KOPT-K1 (cell line): ENCODE measurements around the gene SCRT2.
"Not testable (repeated sequence)": the region's sequence is repeated elsewhere in the genome, so short reads cannot be mapped to it uniquely, and the experiment has no call there.

Source experiments
- H3K27ac ChIP-seq: fragments of 200-600 bp; sonication (generic); 2 replicates; pipeline ENCODE4 v1.5.1; 2016; ENCODE audit warnings: antibody characterized with exemption, mild to moderate bottlenecking, low read depth, low read length; ENCODE audit not compliant: poor library complexity, severe bottlenecking
- H3K36me3 ChIP-seq: fragments of 200-600 bp; sonication (generic); 2 replicates; pipeline ENCODE4 v1.5.1; 2017; ENCODE audit warnings: antibody characterized with exemption, mild to moderate bottlenecking, low read length, moderate library complexity; ENCODE audit not compliant: insufficient read depth
- H3K9me3 ChIP-seq: fragments of 200-600 bp; sonication (generic); 2 replicates; pipeline ENCODE4 v1.5.1; 2017; ENCODE audit warnings: antibody characterized with exemption, low read length, mild to moderate bottlenecking; ENCODE audit not compliant: insufficient read depth, poor library complexity, severe bottlenecking

Gene SCRT2

GRCh38 chr20:708956-709355 is 33.4 kb upstream of the SCRT2 start:
- no peak overlapping the region for H3K27ac ChIP-seq
- no peaks in the 10 kb centered on the region for H3K36me3 ChIP-seq
- peaks cover 21% of the 10 kb centered on the region for H3K9me3 ChIP-seq

DNA sequence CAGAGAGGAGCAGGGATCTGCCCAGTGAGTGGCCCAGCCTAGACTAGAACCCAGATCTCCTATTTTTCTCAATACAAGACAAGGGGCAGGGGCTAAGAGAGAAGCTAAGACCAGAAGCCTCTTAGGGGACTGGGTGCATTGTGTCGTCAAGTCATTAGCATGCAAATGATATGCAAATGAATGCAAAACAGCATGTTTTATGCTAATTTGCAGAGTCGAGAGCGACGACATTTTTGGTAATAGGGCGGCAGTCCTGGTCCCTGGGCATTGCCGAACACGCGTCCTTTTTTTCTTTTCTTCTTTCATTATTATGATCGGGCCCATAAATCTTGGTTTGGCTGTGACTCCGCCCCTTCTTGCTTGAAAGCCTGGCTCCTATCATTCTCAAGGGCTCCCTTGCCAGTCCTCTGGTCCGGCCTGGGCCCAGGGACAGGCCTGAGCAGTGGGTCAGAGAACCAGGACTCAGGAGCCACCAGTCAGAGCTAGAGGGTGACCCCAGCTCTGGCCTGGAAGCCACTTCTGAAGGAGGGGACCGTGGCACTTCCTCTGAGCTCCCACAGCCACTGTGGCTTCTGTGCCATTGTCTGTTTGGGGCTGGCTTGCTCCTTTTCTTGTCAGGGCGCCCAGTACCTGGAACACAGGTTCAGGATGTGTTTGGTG is 32.0 kb upstream of the SCRT2 start:
- Histone ChIP-seq H3K36me3 (no peaks in the 10 kb centered on the region), H3K9me3 (peaks cover 8% of the 10 kb centered on the region), H3K27ac (no peak overlapping the region)

GRCh38 chr20:706366-706885 is 30.8 kb upstream of the SCRT2 start:
- peaks cover 8% of the 10 kb centered on the region for H3K9me3 ChIP-seq
- H3K27ac ChIP-seq = no peak overlapping the region
- no peaks in the 10 kb centered on the region for H3K36me3 ChIP-seq

DNA sequence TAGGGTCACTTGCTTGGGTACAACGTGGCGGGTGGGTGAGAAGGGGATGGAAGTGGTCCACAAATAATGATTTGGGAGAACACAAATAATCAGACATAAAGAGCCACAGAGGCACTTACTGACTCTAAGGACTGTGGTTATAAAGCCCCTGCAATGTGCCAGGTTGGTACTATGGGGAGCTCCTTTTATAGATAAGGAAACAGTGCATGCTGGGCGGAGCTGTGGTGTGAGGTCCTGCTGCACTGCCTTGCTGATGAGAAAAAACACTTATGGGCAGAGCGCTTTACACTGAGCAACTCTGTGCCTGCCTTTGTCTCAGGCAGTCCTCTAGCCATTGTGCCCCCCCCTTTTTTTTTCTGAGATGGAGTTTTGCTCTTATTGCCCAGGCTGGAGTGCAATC is 29.1 kb upstream of the SCRT2 start:
- peaks cover 8% of the 10 kb centered on the region for H3K9me3 ChIP-seq
- H3K36me3 ChIP-seq = no peaks in the 10 kb centered on the region
- no peak overlapping the region for H3K27ac ChIP-seq

- H3K36me3 ChIP-seq = no peaks in the 10 kb centered on the region
- H3K9me3 ChIP-seq = no peaks in the 10 kb centered on the region
- H3K27ac ChIP-seq = no peak overlapping the region
Observed at GRCh38 chr20:703426-703825, 27.8 kb upstream of the SCRT2 start.

GRCh38 chr20:703006-703405 is 27.4 kb upstream of the SCRT2 start:
- H3K27ac ChIP-seq = no peak overlapping the region
- H3K9me3 ChIP-seq = no peaks in the 10 kb centered on the region
- no peaks in the 10 kb centered on the region for H3K36me3 ChIP-seq

DNA sequence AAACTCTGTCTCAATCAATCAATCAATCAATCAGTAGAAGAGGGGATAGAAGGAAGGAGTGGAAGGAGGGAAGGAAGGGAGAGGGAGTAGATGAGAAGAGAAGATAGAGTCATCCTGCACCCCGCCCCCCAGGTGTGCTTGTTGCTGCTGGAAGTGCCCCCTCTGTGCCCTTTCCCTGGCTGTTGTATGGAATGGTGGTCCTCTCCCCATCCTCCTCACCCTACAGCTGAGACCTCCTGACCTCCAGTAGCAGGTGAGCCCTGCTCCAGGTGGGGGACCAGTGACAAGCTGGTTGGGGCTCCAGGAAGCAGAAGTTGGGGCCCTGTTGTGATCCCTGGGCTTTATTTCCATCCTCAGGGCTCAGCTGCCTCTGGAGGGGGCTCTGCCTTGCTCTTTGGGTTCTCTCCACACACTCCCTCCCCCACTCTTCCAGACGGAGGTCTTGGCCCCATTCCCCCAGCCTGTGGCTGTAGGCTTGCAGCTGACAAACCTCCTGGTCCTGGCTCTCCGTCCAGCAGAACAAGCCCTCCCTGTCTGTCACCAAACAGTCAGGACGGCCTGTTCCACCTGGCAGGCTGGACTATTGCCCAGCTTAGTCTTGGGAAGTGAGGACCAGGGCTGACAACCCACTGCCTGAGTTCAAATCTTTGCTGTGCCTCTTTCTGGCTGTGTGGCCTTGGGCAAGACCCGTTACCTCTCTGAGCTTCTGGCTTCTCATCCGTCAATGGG is 26.0 kb upstream of the SCRT2 start:
- H3K27ac ChIP-seq = no peak overlapping the region
- no peaks in the 10 kb centered on the region for H3K36me3 ChIP-seq
- H3K9me3 ChIP-seq = no peaks in the 10 kb centered on the region

GRCh38 chr20:699811-700338 is 24.3 kb upstream of the SCRT2 start:
- Histone ChIP-seq H3K27ac (no peak overlapping the region), H3K9me3 (no peaks in the 10 kb centered on the region), H3K36me3 (no peaks in the 10 kb centered on the region)

- Histone ChIP-seq H3K36me3 (no peaks in the 10 kb centered on the region), H3K27ac (no peak overlapping the region), H3K9me3 (no peaks in the 10 kb centered on the region)
Observed at GRCh38 chr20:699342-699741, 23.7 kb upstream of the SCRT2 start.

DNA sequence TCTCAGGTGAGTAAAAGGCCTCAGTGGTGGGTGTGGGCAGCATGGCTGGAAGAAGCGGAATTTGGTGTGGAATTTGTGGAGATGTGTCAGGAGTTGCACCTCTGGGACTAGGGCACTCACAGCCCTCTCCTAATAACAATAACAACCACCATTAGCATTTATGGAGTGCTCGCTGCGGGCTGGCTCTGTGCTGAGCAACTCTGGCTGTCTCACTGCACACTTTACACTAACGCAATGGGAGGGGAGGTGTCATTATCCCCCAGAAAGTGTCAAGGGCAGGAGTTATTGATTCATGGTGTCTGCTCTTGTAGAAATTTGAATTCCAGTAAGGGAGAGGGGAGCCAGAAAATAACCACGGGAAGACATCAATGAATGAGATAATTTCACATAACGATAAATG is 22.7 kb upstream of the SCRT2 start:
- Histone ChIP-seq H3K27ac (no peak overlapping the region), H3K9me3 (no peaks in the 10 kb centered on the region), H3K36me3 (no peaks in the 10 kb centered on the region)

GRCh38 chr20:697826-698225 is 22.2 kb upstream of the SCRT2 start:
- Histone ChIP-seq H3K36me3 (no peaks in the 10 kb centered on the region), H3K9me3 (no peaks in the 10 kb centered on the region), H3K27ac (no peak overlapping the region)

DNA sequence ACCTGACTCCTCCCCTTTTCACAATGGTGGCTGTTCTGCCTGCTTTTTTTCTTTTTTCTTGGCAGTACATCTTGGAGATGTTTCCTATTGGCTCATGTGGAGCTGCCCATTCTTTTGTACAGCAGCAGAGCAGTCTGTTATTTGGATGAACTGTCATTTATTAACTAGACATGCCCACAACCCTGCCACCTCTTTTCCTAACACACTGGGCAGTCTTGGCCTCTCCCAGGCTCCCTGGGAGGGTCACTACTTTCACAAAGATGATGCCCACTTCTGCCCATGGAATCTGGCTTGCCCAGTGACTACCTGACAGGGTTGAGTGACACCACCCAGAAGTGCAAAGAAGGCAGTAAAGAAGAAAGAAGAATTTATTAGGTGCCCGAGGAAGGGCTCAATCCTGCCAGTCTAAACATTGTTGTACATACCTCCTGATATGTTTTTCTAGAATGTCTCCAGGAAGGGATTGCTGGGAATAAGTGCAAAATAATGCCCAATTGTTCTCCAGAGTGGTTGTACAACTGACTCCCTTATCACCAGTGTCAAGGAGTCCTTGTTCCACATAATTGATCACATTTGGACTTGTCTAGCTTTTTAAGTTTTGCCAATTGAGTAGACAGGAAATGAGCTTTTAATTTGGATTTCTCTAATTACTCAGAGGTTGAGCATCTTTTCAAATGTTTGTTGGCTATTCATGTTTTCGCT is 19.7 kb upstream of the SCRT2 start:
- Histone ChIP-seq H3K9me3 (no peaks in the 10 kb centered on the region), H3K27ac (no peak overlapping the region), H3K36me3 (no peaks in the 10 kb centered on the region)

DNA sequence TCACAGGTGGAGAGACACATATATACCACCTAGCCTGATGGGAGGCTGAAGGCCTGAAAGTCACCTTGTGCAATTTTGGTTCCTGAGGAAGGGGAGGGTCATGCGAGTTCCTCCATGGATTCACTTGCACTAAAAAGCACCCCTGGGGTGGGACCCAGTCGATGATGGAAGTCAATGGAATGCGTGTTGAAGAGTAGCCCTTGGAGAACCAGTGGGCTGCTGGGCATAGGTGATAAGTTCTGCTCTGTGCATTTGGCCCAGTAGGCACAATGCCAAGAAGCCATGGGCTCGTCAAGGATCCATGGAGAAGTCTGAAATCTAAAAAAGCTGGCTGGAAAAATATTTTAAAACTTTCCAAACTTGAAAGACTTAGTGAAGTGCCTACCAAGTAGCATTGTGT is 18.9 kb upstream of the SCRT2 start:
- Histone ChIP-seq H3K9me3 (no peaks in the 10 kb centered on the region), H3K27ac (no peak overlapping the region), H3K36me3 (no peaks in the 10 kb centered on the region)

GRCh38 chr20:693786-694185 is 18.2 kb upstream of the SCRT2 start:
- not testable (repeated sequence) for H3K9me3 ChIP-seq, H3K27ac ChIP-seq, H3K36me3 ChIP-seq

- Histone ChIP-seq H3K36me3 (no peaks in the 10 kb centered on the region), H3K9me3 (no peaks in the 10 kb centered on the region), H3K27ac (no peak overlapping the region)
Observed at GRCh38 chr20:692044-692443, 16.4 kb upstream of the SCRT2 start.
